GM21423 (cell line): Measurements from ENCODE around the gene NDNF.

ENCODE experiments used
- ATAC-seq: cut with Tn5 transposase; IDR thresholded peaks from one replicate; pipeline ENCODE4 v1.9.1; 2021; ENCODE audit warnings: mild to moderate bottlenecking, moderate library complexity; ENCODE audit not compliant: unreplicated experiment

The NDNF gene

GRCh38 chr4:121070696-121071639 lies 1.4 kb downstream of the NDNF start:
- ATAC-seq = no peak

GRCh38 chr4:121070274-121070673 lies 2.1 kb downstream of the NDNF start:
- no peak for ATAC-seq

- ATAC-seq = no peak
These were observed 2.9 kb downstream of the NDNF start for GRCh38 chr4:121069430-121069829.

- ATAC-seq = no peak
These were observed 7.9 kb downstream of the NDNF start for GRCh38 chr4:121064482-121064881.

DNA sequence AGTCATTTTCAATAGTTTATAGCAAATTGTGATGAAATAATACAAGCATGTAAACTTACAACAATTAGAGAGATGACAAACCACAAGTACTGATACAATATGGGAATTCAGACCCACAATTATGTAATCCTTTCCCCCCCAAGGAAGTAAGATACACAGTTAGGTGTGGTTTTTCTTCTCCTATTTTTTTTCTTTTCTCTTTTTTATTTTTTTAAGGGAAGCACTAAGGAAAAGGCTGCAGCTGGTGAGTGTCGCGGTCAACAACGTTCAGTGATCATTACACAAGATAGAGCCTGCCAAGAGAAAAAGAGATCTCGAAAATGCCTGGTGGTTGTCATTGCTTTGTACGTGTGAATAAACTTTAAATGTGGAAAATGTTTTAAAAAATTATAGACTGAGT lies 9.8 kb downstream of the NDNF start:
- ATAC-seq = no peak

DNA sequence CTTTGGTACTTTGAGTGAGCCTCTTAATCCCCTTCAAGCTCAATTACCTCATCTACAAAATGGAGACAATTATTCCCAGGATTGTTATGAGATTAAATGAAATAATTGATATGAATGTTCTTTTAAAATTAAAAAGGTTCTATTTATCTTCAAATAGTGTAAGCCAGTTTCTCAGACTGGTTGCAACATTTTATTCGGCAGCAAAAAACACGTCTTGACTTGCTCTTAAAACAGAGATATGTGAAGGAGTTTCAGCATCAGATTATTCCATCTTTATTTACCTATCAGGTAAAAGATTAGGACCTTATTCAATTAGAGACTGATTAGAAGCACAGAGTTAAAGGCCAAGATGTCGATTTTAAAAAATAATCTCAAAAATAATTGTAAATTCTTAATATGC lies 10.5 kb downstream of the NDNF start:
- ATAC-seq = no peak

DNA sequence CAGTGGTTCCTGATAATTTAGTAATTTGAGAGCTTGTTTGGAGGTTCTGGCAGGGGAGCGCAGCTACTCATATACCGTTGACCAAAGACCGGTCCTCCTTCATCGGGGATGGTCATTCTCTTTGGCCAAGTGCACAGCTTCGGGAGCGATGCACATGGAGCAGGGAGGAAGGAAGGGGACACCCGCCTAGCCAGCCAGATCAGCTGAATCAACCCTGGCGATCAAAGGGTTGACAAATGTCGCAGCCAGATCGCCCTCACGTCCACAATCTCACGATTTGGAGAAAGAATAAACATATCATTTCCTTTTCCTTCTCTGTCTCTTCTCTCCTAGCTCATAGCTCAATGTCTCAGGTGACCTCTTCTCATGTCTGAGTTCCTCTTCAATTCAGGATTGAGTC lies 11.1 kb downstream of the NDNF start:
- ATAC-seq = no peak

- ATAC-seq = no peak
These were observed 14.8 kb downstream of the NDNF start for GRCh38 chr4:121057466-121057922.

DNA sequence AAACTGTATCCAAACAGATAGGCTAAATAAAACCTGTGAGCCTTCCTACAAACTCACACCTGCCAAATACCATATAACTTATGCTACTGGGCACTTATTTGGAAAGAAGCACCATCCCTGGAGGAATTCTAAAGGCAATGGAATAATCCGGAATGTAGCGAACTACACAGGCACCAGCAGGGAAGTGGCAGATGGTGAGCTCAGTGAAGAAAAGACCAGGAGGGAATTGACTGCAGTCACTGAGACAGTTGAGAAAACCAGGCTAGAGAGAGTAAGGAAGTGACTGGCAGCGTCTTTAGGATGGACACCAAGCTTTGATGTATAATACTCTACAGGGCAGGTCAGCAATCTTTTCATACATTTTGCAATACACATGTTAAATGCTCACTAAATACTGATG lies 16.3 kb downstream of the NDNF start:
- no peak for ATAC-seq

DNA sequence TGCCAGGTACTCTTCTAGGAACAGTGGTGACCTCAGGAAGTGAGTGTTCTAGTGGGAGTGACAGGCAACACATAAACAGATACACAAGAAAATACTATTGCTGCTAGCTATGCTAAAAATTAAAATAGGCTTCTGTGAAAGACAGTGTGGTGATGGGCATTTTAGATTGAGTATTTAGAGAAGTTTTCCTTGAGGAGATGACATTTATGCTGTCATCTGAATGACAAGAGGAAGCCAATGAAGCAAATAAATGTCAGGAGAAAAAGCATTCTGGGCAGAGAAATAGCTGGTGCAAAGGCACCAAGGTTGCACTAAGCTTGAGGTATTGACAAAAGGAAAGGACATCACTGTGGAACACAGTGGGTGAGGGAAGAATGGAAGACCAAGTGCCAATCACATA lies 18.0 kb downstream of the NDNF start:
- ATAC-seq = no peak

- no peak for ATAC-seq
These were observed 18.7 kb downstream of the NDNF start for GRCh38 chr4:121053601-121054143.

- ATAC-seq = no peak
These were observed 22.0 kb downstream of the NDNF start for GRCh38 chr4:121050300-121050699.

DNA sequence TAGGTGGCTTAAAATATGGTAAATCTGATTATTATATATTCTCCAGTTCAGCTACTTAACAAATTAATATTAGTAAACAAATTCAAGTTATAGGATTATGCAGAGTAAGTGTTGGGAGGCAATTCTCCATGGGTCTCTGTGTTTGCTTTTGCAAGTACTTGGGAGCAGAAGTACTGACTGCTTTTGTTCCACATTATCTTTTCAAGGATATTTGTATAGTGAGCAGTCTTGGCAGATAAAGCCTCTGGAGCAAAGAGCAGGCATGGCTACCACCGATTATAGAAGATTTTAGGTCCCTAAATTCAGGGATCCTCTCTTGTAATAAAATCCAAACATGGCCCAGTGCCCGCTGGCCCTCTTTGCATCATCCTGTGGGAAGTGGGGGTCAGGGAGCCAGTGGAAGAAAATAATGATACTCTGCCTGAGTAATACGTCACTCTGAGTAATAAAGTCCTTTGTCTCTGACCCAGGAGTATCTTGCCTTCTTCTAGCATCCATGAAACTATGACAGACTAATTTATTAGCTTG lies 23.2 kb downstream of the NDNF start:
- no peak for ATAC-seq

DNA sequence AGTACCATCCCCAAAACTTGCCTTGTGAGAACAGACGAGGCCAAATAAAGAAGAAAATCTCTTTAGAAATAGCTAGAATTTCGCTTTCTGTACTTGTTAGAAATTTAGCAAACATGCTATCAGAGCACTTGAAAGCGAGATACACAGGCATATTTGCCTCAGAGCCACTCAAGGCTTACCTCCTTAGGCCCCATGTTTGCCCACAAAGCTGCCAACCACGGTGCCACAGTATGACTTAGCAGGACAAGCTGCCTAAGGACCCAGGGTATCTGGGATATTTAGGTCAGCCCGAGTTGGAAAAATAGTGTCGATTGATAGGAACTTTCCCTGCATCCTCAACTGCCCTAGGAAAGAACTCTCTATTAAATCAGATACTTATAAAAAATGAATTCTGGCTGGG lies 24.2 kb downstream of the NDNF start:
- ATAC-seq = no peak

- ATAC-seq = peak; percentile 98
These were observed 30.8 kb downstream of the NDNF start for GRCh38 chr4:121041307-121042090.

DNA sequence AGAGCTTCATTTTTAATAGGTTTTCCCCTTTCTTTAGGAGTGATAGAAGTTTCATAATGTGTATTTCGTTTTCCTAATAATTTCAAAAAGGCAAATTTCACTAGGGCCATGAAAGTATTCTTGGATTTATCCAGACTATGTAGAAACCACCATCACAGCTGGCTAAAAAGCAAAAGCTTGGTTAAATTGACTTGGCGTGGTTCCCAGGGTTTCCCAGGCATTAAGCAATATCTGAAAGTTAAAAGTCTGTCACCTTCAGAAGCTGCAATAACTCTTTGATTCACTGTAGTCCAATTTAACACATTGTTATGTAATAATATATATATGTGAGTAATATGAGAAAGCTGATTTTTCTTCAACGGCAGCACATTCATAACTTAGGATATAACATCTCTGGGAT lies 38.3 kb downstream of the NDNF start:
- ATAC-seq = no peak

DNA sequence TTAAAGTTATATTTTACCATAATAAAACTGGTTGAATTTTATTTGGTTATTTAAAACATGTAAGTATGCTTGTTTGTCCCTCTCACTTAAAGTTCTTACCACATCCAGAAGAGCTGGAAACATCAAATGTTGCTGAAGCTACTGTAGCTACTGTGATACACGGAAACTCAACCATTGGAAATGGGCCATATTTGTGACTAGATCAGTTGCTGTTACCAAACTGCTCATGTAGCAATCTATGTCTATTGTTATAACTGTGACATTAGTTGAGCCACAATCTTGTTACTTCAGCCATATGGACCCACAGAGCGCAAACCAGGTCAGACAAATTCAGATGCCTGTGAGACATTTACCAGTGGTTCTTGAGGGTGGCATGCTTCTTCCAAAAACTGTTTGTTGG lies 41.6 kb downstream of the NDNF start:
- no peak for ATAC-seq

- no peak for ATAC-seq
These were observed 42.2 kb downstream of the NDNF start for GRCh38 chr4:121030131-121030530.

- no peak for ATAC-seq
These were observed 46.3 kb downstream of the NDNF start for GRCh38 chr4:121026034-121026433.

GRCh38 chr4:121025540-121025939 lies 46.8 kb downstream of the NDNF start:
- ATAC-seq = no peak

GRCh38 chr4:121018543-121018942 lies 53.8 kb downstream of the NDNF start:
- no peak for ATAC-seq
